ENCODE results near the gene MDM2. TPM values are rescaled to one million over a fixed set of nuclear protein-coding genes. Genes with fewer than 3 reads are reported as not detected.
"Not testable (repeated sequence)": the region's sequence is repeated elsewhere in the genome, so short reads cannot be mapped to it uniquely, and the experiment has no call there.

Gene MDM2
- total RNA-seq, 1 donor from 2014 or later = 153 TPM

DNA sequence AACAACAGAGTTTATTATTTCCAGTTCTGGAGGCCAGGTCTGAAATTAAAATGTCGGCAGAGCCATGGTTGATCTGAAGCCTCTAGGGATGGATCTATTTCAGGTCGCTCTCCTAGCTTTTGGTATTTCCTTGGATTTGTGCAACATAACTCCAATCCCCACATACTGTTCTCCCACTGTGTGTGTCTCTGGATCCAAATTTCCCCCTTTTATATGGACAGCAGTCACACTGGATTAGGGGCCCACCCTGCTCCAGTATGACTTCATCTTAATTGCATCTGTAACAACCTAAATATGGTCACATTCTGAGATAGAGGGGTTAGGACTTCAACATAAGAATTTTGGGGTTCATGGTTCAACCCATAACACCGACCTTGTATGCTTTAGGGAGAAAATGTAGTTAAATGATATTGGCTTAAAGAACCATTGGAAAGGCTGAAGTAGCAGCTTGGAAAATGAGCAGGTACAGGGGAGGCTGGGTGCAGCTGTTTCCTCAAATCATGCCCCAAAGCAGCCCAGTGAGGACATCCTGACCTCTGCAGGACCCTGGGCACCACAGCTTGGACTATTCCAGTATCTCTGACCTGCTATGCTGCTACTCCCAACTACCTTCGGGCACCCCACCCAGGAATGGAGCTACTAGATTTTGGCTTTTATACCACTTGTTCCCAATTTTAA, 13.9 kb upstream of the MDM2 start:
- Mint-ChIP-seq H3K36me3 (ENCODE audit: insufficient read depth) (no peaks in the 10 kb centered on the region), H3K4me3 (ENCODE audit: low read depth) (no peak overlapping the region), H3K4me1 (ENCODE audit: low read depth) (peaks cover 2% of the 10 kb centered on the region), H3K9me3 (ENCODE audit: low read depth) (peaks cover 3% of the 10 kb centered on the region), H3K27me3 (no peaks in the 10 kb centered on the region), H3K27ac (no peak overlapping the region)
- TF ChIP-seq, protein P1, sequence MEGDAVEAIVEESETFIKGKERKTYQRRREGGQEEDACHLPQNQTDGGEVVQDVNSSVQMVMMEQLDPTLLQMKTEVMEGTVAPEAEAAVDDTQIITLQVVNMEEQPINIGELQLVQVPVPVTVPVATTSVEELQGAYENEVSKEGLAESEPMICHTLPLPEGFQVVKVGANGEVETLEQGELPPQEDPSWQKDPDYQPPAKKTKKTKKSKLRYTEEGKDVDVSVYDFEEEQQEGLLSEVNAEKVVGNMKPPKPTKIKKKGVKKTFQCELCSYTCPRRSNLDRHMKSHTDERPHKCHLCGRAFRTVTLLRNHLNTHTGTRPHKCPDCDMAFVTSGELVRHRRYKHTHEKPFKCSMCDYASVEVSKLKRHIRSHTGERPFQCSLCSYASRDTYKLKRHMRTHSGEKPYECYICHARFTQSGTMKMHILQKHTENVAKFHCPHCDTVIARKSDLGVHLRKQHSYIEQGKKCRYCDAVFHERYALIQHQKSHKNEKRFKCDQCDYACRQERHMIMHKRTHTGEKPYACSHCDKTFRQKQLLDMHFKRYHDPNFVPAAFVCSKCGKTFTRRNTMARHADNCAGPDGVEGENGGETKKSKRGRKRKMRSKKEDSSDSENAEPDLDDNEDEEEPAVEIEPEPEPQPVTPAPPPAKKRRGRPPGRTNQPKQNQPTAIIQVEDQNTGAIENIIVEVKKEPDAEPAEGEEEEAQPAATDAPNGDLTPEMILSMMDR (IDR thresholded peaks at IDR 0.05; ENCODE audit: unreplicated experiment) = no peak
- no peak for DNase-seq (ENCODE audit: low spot score, unreplicated experiment)

GRCh38 chr12:68794653-68795251, 13.2 kb upstream of the MDM2 start:
- no peaks in the 10 kb centered on the region for H3K27me3 Mint-ChIP-seq
- TF ChIP-seq, protein P1 (IDR thresholded peaks at IDR 0.05; ENCODE audit: unreplicated experiment) = no peak
- H3K4me1 Mint-ChIP-seq (ENCODE audit: low read depth) = no peaks in the 10 kb centered on the region
- DNase-seq (ENCODE audit: low spot score, unreplicated experiment) = no peak
- no peak overlapping the region for H3K27ac Mint-ChIP-seq
- no peaks in the 10 kb centered on the region for H3K36me3 Mint-ChIP-seq (ENCODE audit: insufficient read depth)
- peaks cover 3% of the 10 kb centered on the region for H3K9me3 Mint-ChIP-seq (ENCODE audit: low read depth)
- no peak overlapping the region for H3K4me3 Mint-ChIP-seq (ENCODE audit: low read depth)

- H3K4me1 Mint-ChIP-seq (ENCODE audit: low read depth) = peaks cover 12% of the 10 kb centered on the region
- no peak overlapping the region for H3K4me3 Mint-ChIP-seq (ENCODE audit: low read depth)
- H3K36me3 Mint-ChIP-seq (ENCODE audit: insufficient read depth) = no peaks in the 10 kb centered on the region
- TF ChIP-seq, protein P1 (IDR thresholded peaks at IDR 0.05; ENCODE audit: unreplicated experiment) = no peak
- H3K27me3 Mint-ChIP-seq = no peaks in the 10 kb centered on the region
- DNase-seq (ENCODE audit: low spot score, unreplicated experiment) = no peak
- no peak overlapping the region for H3K27ac Mint-ChIP-seq
- peaks cover 3% of the 10 kb centered on the region for H3K9me3 Mint-ChIP-seq (ENCODE audit: low read depth)
Observed at GRCh38 chr12:68796399-68796798, 11.6 kb upstream of the MDM2 start.

DNA sequence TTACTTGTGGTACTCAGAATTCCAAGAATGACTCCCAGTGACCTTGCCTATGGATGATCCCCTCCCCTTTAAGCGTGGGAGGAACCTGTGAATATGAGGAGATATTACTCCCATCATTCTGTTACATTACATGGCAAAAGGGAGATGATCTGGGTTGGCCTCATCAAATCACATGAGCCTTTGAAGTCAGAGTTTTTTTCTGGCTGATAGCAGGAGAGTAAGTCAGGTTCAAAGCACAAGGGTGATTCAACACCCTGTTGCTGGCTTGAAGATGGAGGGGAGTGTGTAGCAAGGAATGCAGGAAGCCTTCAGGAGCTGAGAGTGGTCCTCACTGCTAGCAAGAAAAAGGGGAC, 9.1 kb upstream of the MDM2 start:
- Mint-ChIP-seq H3K27ac (no peak overlapping the region), H3K4me3 (ENCODE audit: low read depth) (no peak overlapping the region), H3K27me3 (no peaks in the 10 kb centered on the region), H3K9me3 (ENCODE audit: low read depth) (peaks cover 3% of the 10 kb centered on the region), H3K36me3 (ENCODE audit: insufficient read depth) (no peaks in the 10 kb centered on the region), H3K4me1 (ENCODE audit: low read depth) (peaks cover 14% of the 10 kb centered on the region)
- no peak for DNase-seq (ENCODE audit: low spot score, unreplicated experiment)
- TF ChIP-seq, protein P1 (IDR thresholded peaks at IDR 0.05; ENCODE audit: unreplicated experiment) = no peak

GRCh38 chr12:68800294-68800693, 7.7 kb upstream of the MDM2 start:
- H3K4me3 Mint-ChIP-seq (ENCODE audit: low read depth) = no peak overlapping the region
- no peaks in the 10 kb centered on the region for H3K27me3 Mint-ChIP-seq
- peak overlapping the region; percentile 87 for H3K27ac Mint-ChIP-seq
- TF ChIP-seq, protein P1 (IDR thresholded peaks at IDR 0.05; ENCODE audit: unreplicated experiment) = no peak
- no peaks in the 10 kb centered on the region for H3K36me3 Mint-ChIP-seq (ENCODE audit: insufficient read depth)
- H3K4me1 Mint-ChIP-seq (ENCODE audit: low read depth) = peaks cover 27% of the 10 kb centered on the region
- H3K9me3 Mint-ChIP-seq (ENCODE audit: low read depth) = peaks cover 3% of the 10 kb centered on the region
- DNase-seq (ENCODE audit: low spot score, unreplicated experiment) = no peak

- H3K9me3 Mint-ChIP-seq (ENCODE audit: low read depth); H3K4me3 Mint-ChIP-seq (ENCODE audit: low read depth); H3K36me3 Mint-ChIP-seq (ENCODE audit: insufficient read depth); DNase-seq (ENCODE audit: low spot score, unreplicated experiment); H3K27ac Mint-ChIP-seq; H3K27me3 Mint-ChIP-seq: not testable (repeated sequence)
- H3K4me1 Mint-ChIP-seq (ENCODE audit: low read depth) = peaks cover 35% of the 10 kb centered on the region
Observed at GRCh38 chr12:68801124-68801523, 6.9 kb upstream of the MDM2 start.

- not testable (repeated sequence) for H3K27me3 Mint-ChIP-seq; H3K9me3 Mint-ChIP-seq (ENCODE audit: low read depth); H3K27ac Mint-ChIP-seq; DNase-seq (ENCODE audit: low spot score, unreplicated experiment); H3K36me3 Mint-ChIP-seq (ENCODE audit: insufficient read depth); H3K4me3 Mint-ChIP-seq (ENCODE audit: low read depth)
- peaks cover 40% of the 10 kb centered on the region for H3K4me1 Mint-ChIP-seq (ENCODE audit: low read depth)
Observed at GRCh38 chr12:68802372-68802745, 5.6 kb upstream of the MDM2 start.

DNA sequence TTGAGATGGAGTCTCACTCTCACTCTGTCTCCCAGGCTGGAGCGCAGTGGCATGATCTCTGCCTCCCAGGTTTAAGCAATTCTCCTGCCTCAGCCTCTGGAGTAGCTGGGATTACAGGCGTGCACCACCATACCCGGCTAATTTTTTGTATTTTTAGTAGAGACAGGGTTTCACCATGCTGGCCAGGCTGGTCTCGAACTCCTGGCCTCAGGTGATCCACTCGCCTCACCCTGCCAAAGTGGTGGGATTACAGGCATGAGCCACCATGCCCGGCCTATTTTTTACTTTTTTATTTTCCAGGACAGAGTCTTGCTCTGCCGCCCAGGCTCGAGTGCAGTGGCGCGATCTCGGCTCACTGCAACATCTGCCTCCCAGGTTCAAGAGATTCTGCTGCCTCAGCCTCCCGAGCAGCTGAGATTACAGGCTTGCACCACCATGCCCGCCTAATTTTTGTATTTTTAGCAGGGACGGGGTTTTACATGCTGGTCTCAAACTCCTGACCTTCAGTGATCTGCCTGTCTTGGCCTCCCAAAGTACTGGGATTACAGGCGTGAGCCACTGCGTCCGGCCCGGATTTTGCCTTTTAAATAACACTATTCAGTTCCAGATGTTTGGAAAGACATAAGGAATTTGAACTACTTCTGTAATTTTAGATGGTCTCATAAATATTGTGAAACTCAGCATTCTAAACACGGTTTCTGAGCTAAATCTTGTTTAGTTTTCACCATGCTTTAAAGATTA, 4.9 kb upstream of the MDM2 start:
- DNase-seq (ENCODE audit: low spot score, unreplicated experiment); H3K4me3 Mint-ChIP-seq (ENCODE audit: low read depth); H3K36me3 Mint-ChIP-seq (ENCODE audit: insufficient read depth); H3K27me3 Mint-ChIP-seq; H3K9me3 Mint-ChIP-seq (ENCODE audit: low read depth); H3K27ac Mint-ChIP-seq: not testable (repeated sequence)
- peaks cover 41% of the 10 kb centered on the region for H3K4me1 Mint-ChIP-seq (ENCODE audit: low read depth)
